SU-DHL-6 (cell line): ENCODE results near the gene RORB.

Experiments used
- EZH2phosphoT487 ChIP-seq: fragments of 200-600 bp; sonication (generic), shearing (Covaris generic); conservative IDR thresholded peaks from 2 replicates; pipeline ENCODE4 v1.6.1; 2018; ENCODE audit warnings: mild to moderate bottlenecking, antibody characterized with exemption, low read length, moderate library complexity, mixed read lengths
- TF ChIP-seq, protein P1 (sequence below): fragments of 200-600 bp; sonication (generic); IDR thresholded peaks from one replicate; pipeline ENCODE4 v1.5.1; 2017; ENCODE audit warnings: antibody characterized with exemption, mild to moderate bottlenecking, low read length, moderate library complexity; ENCODE audit not compliant: insufficient read depth, poor library complexity, severe bottlenecking

GRCh38 chr9:74447451-74448193 is 49.5 kb upstream of the RORB start:
- TF ChIP-seq, protein P1, sequence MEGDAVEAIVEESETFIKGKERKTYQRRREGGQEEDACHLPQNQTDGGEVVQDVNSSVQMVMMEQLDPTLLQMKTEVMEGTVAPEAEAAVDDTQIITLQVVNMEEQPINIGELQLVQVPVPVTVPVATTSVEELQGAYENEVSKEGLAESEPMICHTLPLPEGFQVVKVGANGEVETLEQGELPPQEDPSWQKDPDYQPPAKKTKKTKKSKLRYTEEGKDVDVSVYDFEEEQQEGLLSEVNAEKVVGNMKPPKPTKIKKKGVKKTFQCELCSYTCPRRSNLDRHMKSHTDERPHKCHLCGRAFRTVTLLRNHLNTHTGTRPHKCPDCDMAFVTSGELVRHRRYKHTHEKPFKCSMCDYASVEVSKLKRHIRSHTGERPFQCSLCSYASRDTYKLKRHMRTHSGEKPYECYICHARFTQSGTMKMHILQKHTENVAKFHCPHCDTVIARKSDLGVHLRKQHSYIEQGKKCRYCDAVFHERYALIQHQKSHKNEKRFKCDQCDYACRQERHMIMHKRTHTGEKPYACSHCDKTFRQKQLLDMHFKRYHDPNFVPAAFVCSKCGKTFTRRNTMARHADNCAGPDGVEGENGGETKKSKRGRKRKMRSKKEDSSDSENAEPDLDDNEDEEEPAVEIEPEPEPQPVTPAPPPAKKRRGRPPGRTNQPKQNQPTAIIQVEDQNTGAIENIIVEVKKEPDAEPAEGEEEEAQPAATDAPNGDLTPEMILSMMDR, result no peak
- no peak for TF ChIP-seq EZH2phosphoT487
